Type B pancreatic cell (in vitro differentiated cells): ENCODE data around the gene ZNF296. TPM values are rescaled to one million over a fixed set of nuclear protein-coding genes. Genes with fewer than 3 reads are reported as not detected.

ENCODE experiments used
- DNase-seq: peaks from one replicate; pipeline ENCODE4 v3.0.0; 2021; ENCODE audit warnings: mixed read lengths; ENCODE audit not compliant: unreplicated experiment; ENCODE audit errors: extremely low spot score
- H3K27ac Mint-ChIP-seq: 2 replicates; pipeline ENCODE4 v1.8.0; 2021; ENCODE audit warnings: mild to moderate bottlenecking, mixed read lengths
- H3K27me3 Mint-ChIP-seq: 2 replicates; pipeline ENCODE4 v1.8.0; 2021; ENCODE audit warnings: mixed read lengths
- H3K36me3 Mint-ChIP-seq: 2 replicates; pipeline ENCODE4 v1.8.0; 2021; ENCODE audit warnings: mixed read lengths
- H3K4me1 Mint-ChIP-seq: one replicate; pipeline ENCODE4 v1.8.0; 2021; ENCODE audit warnings: mixed read lengths; ENCODE audit not compliant: unreplicated experiment
- H3K4me3 Mint-ChIP-seq: 2 replicates; pipeline ENCODE4 v1.8.0; 2021; ENCODE audit warnings: mild to moderate bottlenecking, mixed read lengths
- H3K9me3 Mint-ChIP-seq: 2 replicates; pipeline ENCODE4 v1.8.0; 2021; ENCODE audit warnings: mixed read lengths
- total RNA-seq: library from RNA; stranded (reverse); gene quantifications from 2 replicates; pipeline ENCODE4 v1.2.1, GENCODE V29; 2021; ENCODE audit warnings: low replicate concordance
- TF ChIP-seq, protein P1 (sequence below): fragments of 200-600 bp; sonication (generic); conservative IDR thresholded peaks from 2 replicates; pipeline ENCODE4 v1.5.0; 2021; ENCODE audit warnings: antibody characterized with exemption, mild to moderate bottlenecking

The ZNF296 gene
- total RNA-seq, 1 donor from 2014 or later, result 2.2 TPM

DNA sequence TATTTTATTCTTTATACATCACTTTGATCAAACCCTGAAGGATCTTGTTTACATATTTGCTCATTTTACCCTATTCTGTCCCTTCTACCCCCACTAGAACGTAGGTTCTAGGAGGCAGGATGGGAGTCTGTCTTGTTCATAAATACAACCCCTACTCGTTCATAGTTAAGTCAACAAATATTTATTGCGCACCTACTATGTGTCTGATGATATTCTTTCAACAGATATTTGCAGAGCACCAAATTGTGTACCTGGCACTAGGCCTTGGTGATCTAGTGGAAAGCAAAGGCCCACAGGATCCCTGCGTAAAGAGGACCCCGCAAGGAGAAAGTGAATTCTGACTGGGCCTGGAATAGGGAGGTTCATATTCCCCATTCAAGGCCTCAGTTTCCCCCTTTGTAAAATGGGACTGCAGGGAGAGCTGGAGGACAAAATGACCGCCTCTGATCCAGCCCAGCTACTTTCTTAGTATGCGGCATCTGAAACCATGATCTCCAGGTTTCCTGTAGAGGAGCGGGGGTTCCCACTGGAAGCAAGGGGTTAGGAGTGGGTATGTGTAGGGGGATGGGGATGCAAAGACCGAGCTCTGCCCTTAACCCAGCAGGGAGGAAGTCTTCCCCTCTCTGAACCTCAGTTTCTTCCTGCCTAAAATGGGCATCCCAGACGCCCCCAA lies 2.2 kb upstream of the ZNF296 start:
- H3K27ac Mint-ChIP-seq, result peak overlapping the region; percentile 12
- peaks cover 8% of the 10 kb centered on the region for H3K36me3 Mint-ChIP-seq
- no peaks in the 10 kb centered on the region for H3K9me3 Mint-ChIP-seq
- no peak for DNase-seq
- H3K4me1 Mint-ChIP-seq, result peaks cover 10% of the 10 kb centered on the region
- H3K27me3 Mint-ChIP-seq, result peaks cover 4% of the 10 kb centered on the region
- H3K4me3 Mint-ChIP-seq, result peak overlapping the region; percentile 99
- TF ChIP-seq, protein P1, sequence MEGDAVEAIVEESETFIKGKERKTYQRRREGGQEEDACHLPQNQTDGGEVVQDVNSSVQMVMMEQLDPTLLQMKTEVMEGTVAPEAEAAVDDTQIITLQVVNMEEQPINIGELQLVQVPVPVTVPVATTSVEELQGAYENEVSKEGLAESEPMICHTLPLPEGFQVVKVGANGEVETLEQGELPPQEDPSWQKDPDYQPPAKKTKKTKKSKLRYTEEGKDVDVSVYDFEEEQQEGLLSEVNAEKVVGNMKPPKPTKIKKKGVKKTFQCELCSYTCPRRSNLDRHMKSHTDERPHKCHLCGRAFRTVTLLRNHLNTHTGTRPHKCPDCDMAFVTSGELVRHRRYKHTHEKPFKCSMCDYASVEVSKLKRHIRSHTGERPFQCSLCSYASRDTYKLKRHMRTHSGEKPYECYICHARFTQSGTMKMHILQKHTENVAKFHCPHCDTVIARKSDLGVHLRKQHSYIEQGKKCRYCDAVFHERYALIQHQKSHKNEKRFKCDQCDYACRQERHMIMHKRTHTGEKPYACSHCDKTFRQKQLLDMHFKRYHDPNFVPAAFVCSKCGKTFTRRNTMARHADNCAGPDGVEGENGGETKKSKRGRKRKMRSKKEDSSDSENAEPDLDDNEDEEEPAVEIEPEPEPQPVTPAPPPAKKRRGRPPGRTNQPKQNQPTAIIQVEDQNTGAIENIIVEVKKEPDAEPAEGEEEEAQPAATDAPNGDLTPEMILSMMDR, result no peak

DNA sequence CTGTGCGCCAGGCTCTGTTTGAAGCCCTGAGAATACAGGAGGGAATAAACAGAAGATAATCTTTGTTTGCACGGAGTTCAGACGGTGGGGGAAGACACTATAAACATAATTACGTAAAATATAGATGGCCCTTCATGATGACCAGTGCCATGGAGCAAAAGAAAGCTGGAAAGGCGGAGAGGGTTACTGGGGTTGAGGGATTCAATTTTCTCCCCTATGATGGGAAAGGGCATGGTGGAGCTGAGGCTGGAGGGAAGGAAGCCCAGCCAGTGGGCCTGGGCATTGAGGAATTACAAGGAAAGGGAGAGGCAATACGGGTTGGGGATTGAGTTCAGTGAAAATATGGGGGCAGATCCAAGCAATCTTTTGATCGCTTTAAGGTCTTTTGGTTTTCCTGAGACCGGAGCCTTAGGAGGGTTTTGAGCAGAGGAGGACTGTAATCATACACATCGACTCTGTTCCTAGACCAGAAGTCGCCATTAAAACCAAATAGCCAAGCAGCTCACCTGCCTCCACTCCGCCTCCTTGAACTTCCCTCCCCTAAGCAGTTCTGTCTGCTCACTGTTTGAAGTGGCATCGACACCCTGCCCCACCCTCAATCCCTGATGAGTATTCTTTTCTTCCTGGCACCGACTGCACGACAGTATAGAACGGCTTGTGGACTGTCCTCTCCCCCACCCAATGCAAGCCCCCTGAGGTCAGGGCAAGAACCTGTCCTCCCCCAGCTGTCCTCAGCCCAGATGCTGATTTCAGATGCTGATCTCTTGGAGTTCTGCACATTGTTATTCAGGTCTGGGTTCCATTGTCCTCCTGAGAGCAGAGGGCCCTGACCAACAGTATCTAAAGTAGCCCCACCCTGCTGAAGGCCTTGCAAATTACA lies 813 bp upstream of the ZNF296 start:
- TF ChIP-seq, protein P1, result no peak
- Mint-ChIP-seq H3K4me1 (peaks cover 10% of the 10 kb centered on the region), H3K27me3 (peaks cover 4% of the 10 kb centered on the region), H3K4me3 (peak overlapping the region; percentile 70), H3K9me3 (no peaks in the 10 kb centered on the region), H3K36me3 (peaks cover 5% of the 10 kb centered on the region), H3K27ac (peak overlapping the region; percentile 58)
- DNase-seq, result no peak

DNA sequence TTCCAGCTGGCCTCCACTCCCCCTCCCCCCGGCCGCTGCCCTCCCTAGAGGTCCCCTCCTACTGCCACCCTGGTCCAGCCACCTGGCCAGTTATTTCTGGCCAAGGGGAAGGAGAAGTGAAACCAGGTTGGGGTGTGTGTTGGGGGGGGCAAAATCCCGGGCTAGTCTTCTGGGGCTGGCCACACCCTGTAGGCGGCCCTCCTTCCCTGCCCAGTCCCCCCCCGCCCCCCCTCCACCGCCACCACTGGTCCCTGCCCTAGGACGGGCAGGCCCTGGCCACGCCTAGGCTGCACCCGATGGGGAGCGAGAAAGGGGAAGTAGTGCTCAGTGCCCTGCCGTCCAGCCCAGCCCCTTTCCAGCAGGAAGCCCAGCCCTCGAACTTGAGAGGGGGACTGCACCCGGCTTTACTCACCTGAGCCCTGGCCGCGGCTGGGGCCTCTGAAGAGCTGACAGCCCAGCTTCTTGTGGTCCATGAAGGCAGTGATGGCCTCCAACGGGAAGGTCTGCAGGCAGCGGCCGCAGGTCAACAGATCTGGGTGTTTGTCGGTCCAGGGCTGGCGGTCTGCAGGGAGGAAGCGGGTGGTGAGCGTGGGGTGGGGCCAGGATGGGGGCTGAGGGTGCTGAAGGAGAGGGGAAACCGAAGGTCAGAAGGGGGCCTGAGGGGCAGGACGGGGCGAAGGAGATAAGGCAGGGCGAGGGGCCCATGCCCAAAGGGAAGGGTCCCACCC lies 813 bp downstream of the ZNF296 start:
- Mint-ChIP-seq H3K4me3 (peak overlapping the region; percentile 84), H3K4me1 (peaks cover 10% of the 10 kb centered on the region), H3K9me3 (no peaks in the 10 kb centered on the region), H3K27me3 (peaks cover 4% of the 10 kb centered on the region), H3K36me3 (no peaks in the 10 kb centered on the region), H3K27ac (peak overlapping the region; percentile 41)
- TF ChIP-seq, protein P1, result no peak
- no peak for DNase-seq

DNA sequence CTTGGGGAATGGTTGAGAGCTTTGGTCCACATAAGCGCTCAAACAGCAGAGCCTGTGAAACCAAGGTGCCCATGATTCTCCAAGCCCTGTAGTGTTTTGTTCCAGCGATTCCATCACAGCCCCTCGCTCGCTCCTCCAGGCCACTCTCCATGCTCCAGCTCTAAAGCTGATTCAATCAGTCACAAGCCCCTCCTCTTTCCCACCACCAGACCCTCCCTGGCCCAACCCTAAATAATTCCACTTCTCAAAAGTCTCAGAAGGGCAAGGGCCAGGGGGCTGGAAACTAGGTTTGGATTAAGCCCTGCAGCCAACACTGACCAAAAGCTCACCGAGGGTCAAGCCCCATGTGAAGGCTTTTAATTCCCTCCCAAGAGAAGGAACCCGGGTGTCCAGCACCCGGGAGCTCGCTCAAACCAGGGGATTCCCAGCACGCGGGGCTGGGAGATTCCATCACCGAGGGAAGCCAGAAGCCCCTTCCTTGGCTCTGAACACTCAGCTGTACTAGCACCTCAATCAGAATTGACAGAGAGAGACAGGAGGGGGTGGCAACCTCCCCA lies 1.5 kb downstream of the ZNF296 start:
- no peaks in the 10 kb centered on the region for H3K36me3 Mint-ChIP-seq
- H3K27me3 Mint-ChIP-seq, result peaks cover 4% of the 10 kb centered on the region
- TF ChIP-seq, protein P1, result no peak
- H3K27ac Mint-ChIP-seq, result peak overlapping the region; percentile 74
- H3K4me1 Mint-ChIP-seq, result peaks cover 10% of the 10 kb centered on the region
- H3K9me3 Mint-ChIP-seq, result no peaks in the 10 kb centered on the region
- H3K4me3 Mint-ChIP-seq, result peak overlapping the region; percentile 71
- no peak for DNase-seq
